ENCODE data around the gene RAB31. TPM values are rescaled to one million over a fixed set of nuclear protein-coding genes. Genes with fewer than 3 reads are reported as not detected.
A peak's percentile ranks its signal among the peaks of the same experiment; 100 is the strongest.

RAB31 gene
- total RNA-seq, 3 donors from 2014 or later, result 0.40 to 1.8 (median 1.2) TPM

DNA sequence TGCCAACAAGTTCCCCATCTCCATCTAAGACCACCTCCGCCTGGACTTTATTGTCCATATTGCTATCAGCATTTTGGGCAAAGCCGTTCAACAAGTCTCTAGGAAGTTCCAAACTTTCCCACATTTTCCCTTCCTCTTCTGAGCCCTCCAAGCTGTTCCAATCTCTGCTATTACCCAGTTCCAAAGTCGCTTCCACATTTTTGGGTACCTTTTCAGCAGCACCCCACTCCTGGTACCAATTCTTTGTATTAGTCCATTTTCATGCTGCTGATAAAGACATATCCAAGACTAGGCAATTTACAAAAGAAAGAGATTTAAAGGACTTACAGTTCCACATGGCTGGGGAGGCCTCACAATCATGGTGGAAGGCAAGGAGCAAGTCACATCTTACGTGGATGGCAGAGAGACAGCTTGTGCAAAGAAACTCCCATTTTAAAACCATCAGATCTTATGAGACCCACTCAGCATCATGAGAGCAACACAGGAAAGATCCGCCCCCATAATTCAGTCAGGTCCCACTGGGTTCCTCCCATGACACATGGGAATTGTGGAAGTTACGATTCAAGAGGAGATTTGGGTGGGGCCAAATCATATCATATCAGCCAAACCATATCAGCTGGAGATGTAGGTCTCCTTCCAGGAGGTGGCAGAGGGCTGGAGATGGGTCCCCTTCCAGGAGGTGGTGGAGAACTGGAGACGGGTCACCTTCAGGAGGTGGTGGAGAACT is 157.8 kb downstream of the RAB31 start:
- peaks cover 15% of the 10 kb centered on the region for H3K9me3 Mint-ChIP-seq
- ATAC-seq, result no peak

GRCh38 chr18:9866627-9867026 is 158.5 kb downstream of the RAB31 start:
- no peak for DNase-seq
- no peak for ATAC-seq
- Mint-ChIP-seq H3K4me1 (ENCODE audit: low read depth) (peaks cover under 1% of the 10 kb centered on the region), H3K9me3 (peaks cover 15% of the 10 kb centered on the region), H3K36me3 (ENCODE audit: insufficient read depth) (peaks cover 5% of the 10 kb centered on the region), H3K4me3 (no peak overlapping the region), H3K27me3 (ENCODE audit: low read depth) (peaks cover 12% of the 10 kb centered on the region)

More for the DNA sequence above, 157.8 kb downstream of the RAB31 start:
- H3K4me3 Mint-ChIP-seq, result no peak overlapping the region
- DNase-seq, result no peak
- H3K36me3 Mint-ChIP-seq (ENCODE audit: insufficient read depth), result peaks cover 5% of the 10 kb centered on the region
- H3K4me1 Mint-ChIP-seq (ENCODE audit: low read depth), result peaks cover 2% of the 10 kb centered on the region
- peaks cover 6% of the 10 kb centered on the region for H3K27me3 Mint-ChIP-seq (ENCODE audit: low read depth)

- peaks cover 15% of the 10 kb centered on the region for H3K9me3 Mint-ChIP-seq
- no peaks in the 10 kb centered on the region for H3K4me1 Mint-ChIP-seq (ENCODE audit: low read depth)
- no peak for DNase-seq
- peaks cover 5% of the 10 kb centered on the region for H3K36me3 Mint-ChIP-seq (ENCODE audit: insufficient read depth)
- H3K27me3 Mint-ChIP-seq (ENCODE audit: low read depth), result peaks cover 12% of the 10 kb centered on the region
- H3K4me3 Mint-ChIP-seq, result no peak overlapping the region
- no peak for ATAC-seq
Measured at GRCh38 chr18:9867071-9867594, 159.0 kb downstream of the RAB31 start.

DNA sequence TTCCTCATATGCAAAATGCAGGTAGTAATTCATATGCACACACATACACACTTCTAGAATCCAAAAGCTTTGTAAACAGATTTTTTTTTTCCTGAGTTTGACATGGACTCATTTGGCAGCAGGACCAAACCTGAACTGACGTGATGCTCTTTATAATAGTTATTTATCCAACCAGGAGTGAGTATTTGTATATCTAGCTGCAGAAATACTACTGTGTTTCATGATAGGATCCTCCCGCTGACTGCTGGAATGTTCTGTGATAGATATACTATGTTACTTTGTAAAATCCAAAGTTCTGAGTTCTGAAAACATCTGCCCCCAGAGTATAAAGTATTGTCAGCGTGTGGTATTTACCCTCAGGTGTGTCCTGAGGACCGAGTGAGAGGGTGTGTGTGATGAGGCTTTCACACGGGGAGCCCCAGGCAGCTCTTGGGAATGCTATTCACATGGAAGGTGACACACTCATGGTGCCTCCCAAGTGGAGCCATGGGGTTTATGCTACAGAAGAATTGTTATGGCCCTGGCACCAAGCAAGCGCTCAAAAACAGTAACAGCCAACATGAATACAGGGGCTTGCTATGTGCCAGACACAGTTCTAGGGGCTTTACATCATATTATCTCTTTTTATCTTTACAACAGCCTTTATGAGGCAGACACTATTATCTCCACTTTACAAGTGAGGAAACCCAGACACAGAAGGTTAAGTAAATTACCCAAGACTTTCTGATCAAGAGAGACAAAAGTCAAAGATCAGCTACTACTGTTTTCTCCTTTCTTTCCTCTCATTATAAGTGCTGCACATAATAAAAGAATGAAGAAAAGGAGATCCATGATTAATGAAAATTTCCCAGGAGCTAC is 161.0 kb downstream of the RAB31 start:
- ATAC-seq (no peak), DNase-seq (no peak)
- H3K27me3 Mint-ChIP-seq (ENCODE audit: low read depth), result peaks cover 12% of the 10 kb centered on the region
- H3K36me3 Mint-ChIP-seq (ENCODE audit: insufficient read depth), result peaks cover 5% of the 10 kb centered on the region
- no peaks in the 10 kb centered on the region for H3K4me1 Mint-ChIP-seq (ENCODE audit: low read depth)
- H3K9me3 Mint-ChIP-seq, result peaks cover 15% of the 10 kb centered on the region
- H3K4me3 Mint-ChIP-seq, result no peak overlapping the region

DNA sequence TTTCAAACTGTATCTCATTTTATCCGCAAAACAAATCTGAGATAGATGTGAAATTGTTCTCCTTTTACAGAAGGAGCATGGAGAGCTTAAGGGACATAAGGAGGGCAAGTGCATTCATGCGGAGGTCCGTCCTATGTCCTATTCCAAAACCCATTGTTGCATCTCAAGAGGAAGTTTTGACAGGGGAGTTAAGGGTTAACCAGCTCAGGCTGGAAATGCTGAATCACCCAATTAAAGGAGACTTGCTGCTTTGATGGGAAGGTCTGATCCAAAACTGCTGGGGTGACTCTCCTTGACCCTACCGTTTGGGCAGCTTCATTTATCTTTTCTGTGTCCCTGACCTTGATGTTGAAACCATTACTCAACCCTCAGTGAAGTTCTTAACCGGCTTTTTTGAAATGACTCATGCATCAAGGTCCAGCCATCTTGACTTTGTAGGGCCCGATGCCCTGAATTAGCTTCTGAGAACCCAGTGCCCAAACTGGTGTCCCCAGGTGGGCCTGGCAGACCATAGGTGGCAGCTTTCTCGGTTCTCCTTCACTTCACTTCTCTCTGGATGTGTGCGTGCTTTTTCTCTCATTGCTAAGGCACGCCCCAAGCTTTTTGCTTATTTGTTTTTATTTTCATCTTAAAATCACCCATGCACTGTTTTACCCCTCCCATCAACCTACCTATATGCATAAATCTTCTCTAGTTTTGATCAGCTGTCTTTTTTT is 161.8 kb downstream of the RAB31 start:
- DNase-seq, result no peak
- peaks cover 5% of the 10 kb centered on the region for H3K36me3 Mint-ChIP-seq (ENCODE audit: insufficient read depth)
- peaks cover 12% of the 10 kb centered on the region for H3K27me3 Mint-ChIP-seq (ENCODE audit: low read depth)
- H3K9me3 Mint-ChIP-seq, result peaks cover 15% of the 10 kb centered on the region
- no peak overlapping the region for H3K4me3 Mint-ChIP-seq
- no peak for ATAC-seq
- H3K4me1 Mint-ChIP-seq (ENCODE audit: low read depth), result no peaks in the 10 kb centered on the region

GRCh38 chr18:9870431-9871008 is 162.4 kb downstream of the RAB31 start:
- ATAC-seq (no peak), DNase-seq (no peak)
- no peak overlapping the region for H3K4me3 Mint-ChIP-seq
- H3K36me3 Mint-ChIP-seq (ENCODE audit: insufficient read depth), result peaks cover 3% of the 10 kb centered on the region
- peaks cover 12% of the 10 kb centered on the region for H3K27me3 Mint-ChIP-seq (ENCODE audit: low read depth)
- H3K9me3 Mint-ChIP-seq, result peaks cover 13% of the 10 kb centered on the region
- H3K4me1 Mint-ChIP-seq (ENCODE audit: low read depth), result no peaks in the 10 kb centered on the region

DNA sequence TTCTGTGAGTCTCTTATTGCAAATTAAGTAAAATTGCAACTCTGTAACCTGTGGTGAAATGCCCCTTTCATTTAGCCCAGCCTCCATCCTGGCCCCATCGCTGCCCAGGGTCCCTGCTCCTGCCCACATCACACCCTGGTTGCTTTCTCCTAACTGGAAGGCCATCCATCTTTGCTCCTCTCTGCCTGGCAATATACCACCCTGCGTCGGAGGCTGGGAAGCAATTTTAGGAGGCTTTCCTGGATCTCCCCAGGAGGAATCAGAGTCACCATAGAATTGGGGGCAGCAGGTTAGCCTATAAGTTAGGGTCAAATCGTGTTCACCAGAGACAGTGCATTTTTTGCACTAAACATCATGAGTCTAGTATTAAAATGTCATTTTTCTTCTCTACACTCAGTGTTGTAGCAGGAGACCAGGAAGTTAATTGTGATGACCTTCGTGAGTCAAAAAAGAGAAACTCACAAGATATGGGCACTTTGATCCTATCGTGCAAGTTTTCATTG is 163.2 kb downstream of the RAB31 start:
- ATAC-seq (no peak), DNase-seq (no peak)
- Mint-ChIP-seq H3K36me3 (ENCODE audit: insufficient read depth) (no peaks in the 10 kb centered on the region), H3K27me3 (ENCODE audit: low read depth) (peaks cover 11% of the 10 kb centered on the region), H3K4me1 (ENCODE audit: low read depth) (no peaks in the 10 kb centered on the region), H3K4me3 (no peak overlapping the region), H3K9me3 (peaks cover 5% of the 10 kb centered on the region)

GRCh38 chr18:9872823-9873222 is 164.7 kb downstream of the RAB31 start:
- H3K36me3 Mint-ChIP-seq (ENCODE audit: insufficient read depth), result no peaks in the 10 kb centered on the region
- no peak overlapping the region for H3K4me3 Mint-ChIP-seq
- DNase-seq, result no peak
- no peak for ATAC-seq
- H3K9me3 Mint-ChIP-seq, result no peaks in the 10 kb centered on the region
- H3K4me1 Mint-ChIP-seq (ENCODE audit: low read depth), result peaks cover 11% of the 10 kb centered on the region
- H3K27me3 Mint-ChIP-seq (ENCODE audit: low read depth), result peaks cover 18% of the 10 kb centered on the region

GRCh38 chr18:9874728-9875127 is 166.6 kb downstream of the RAB31 start:
- Mint-ChIP-seq H3K4me1 (ENCODE audit: low read depth) (peaks cover 11% of the 10 kb centered on the region), H3K9me3 (no peaks in the 10 kb centered on the region)

DNA sequence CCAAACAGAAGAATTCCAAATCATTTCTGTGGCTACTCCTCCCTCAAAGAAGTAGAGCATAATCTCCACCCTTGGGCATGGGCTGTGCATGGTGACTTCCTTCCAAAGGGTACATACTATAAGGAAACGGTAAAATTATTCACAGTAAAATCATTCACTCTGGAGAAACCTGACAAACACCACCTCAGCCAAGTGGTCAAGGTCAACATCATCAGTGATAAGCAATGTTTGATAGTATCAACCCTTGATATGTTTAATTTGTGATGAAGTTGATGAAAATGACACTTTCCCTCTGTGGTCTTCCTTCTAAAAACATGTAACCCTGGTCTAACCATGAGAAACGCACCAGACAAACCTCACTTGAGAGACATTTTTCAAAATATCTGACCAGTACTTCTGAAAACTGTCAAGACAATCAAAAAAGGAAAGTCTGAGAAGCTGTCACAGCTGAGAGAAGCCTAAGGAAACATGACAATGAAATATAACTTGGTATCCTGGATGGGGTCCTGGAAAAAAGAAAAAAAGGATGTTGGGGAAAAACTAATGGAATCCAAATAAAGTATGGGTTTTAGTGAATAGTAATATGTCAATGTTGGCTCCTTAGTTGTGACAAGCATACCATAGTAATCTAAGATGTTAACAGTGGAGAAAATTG is 168.2 kb downstream of the RAB31 start:
- Mint-ChIP-seq H3K27me3 (ENCODE audit: low read depth) (peaks cover 12% of the 10 kb centered on the region), H3K4me1 (ENCODE audit: low read depth) (peaks cover 11% of the 10 kb centered on the region), H3K36me3 (ENCODE audit: insufficient read depth) (no peaks in the 10 kb centered on the region), H3K4me3 (no peak overlapping the region), H3K9me3 (no peaks in the 10 kb centered on the region)
- ATAC-seq (no peak), DNase-seq (no peak)

More at GRCh38 chr18:9874728-9875127, 166.6 kb downstream of the RAB31 start:
- H3K36me3 Mint-ChIP-seq (ENCODE audit: insufficient read depth), result no peaks in the 10 kb centered on the region
- DNase-seq, result no peak
- ATAC-seq, result no peak
- H3K4me3 Mint-ChIP-seq, result no peak overlapping the region
- H3K27me3 Mint-ChIP-seq (ENCODE audit: low read depth), result peaks cover 18% of the 10 kb centered on the region

DNA sequence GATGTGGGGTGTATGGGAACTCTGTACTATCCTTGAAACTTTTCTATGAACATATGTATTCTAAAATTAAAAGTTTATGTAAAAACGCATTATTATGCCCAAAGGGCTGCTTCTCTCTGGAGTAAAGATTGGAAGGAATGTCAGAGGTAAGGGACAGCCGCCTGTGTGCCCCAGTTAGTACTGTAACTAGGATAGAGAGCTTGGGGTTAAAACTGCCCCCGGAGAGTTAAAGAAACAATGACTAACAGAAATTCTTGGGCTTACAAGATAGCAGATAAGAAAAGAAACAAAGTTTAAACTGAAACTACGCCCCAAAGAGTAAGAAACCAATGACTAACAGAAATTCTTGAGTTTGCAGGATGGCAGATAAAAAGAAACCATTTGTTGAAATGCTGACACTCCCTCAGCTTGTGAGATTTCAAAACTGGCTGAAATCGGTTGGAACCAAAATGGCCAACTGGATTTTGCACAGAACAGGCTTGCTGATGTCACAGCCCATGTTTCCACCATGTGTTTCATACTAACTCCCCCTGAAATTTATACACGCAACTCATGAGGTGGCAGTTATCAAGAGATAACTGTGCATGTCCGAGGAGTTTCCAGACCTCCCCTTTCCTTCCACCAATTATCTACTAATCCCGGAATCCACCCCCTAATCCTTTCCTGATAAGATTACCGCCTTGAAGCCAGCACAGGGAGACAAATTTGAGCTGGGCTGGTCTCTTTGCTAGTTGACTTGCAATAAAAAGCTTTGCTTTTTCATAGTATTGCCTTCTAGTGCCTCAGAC is 169.0 kb downstream of the RAB31 start:
- no peak for DNase-seq
- Mint-ChIP-seq H3K4me3 (no peak overlapping the region), H3K9me3 (no peaks in the 10 kb centered on the region), H3K4me1 (ENCODE audit: low read depth) (peaks cover 11% of the 10 kb centered on the region), H3K36me3 (ENCODE audit: insufficient read depth) (no peaks in the 10 kb centered on the region), H3K27me3 (ENCODE audit: low read depth) (peaks cover 9% of the 10 kb centered on the region)
- ATAC-seq, result peak; percentile 84

DNA sequence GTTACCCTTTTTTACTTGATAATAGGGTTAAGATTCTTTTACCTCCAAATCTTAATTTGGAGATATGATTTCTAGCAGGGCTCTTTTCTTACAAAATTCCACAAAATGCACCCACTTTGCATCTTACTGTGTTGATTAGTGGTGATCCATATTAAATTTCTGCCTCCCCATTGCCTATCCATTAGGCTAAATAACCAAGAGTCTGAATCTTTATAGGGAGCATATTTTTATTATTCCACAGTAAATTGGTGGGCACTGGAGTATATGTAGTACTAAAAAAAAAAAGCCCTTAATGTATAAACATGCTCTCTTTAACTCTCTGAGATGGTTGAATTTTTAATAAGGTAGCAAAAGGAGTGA is 169.5 kb downstream of the RAB31 start:
- Mint-ChIP-seq H3K36me3 (ENCODE audit: insufficient read depth) (no peaks in the 10 kb centered on the region), H3K4me1 (ENCODE audit: low read depth) (peaks cover 11% of the 10 kb centered on the region)
- DNase-seq, result no peak

DNA sequence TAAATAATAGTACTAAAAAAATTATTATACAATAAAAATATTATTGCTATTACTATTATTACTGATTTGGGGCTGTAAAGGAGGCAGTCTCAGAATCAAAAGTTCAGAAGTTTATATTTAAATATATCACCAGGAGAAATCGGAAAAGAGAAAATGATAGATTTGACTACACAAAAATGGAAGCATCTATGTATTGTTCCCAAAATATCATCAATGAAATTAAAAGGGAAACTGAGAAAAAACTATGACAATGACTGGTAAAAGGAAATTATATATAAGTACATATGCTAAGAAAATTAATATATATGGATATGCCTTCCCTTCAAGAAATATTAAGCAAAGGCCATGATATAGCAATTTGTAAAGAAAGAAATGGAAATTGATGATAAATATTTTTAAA is 170.0 kb downstream of the RAB31 start:
- H3K4me1 Mint-ChIP-seq (ENCODE audit: low read depth), result peaks cover 11% of the 10 kb centered on the region

More for the DNA sequence above, 169.5 kb downstream of the RAB31 start:
- Mint-ChIP-seq H3K27me3 (ENCODE audit: low read depth) (peaks cover 9% of the 10 kb centered on the region), H3K4me3 (no peak overlapping the region), H3K9me3 (no peaks in the 10 kb centered on the region)
- no peak for ATAC-seq

More for the DNA sequence above, 170.0 kb downstream of the RAB31 start:
- DNase-seq (no peak), ATAC-seq (no peak)
- no peaks in the 10 kb centered on the region for H3K9me3 Mint-ChIP-seq
- peaks cover 9% of the 10 kb centered on the region for H3K27me3 Mint-ChIP-seq (ENCODE audit: low read depth)
- H3K36me3 Mint-ChIP-seq (ENCODE audit: insufficient read depth), result no peaks in the 10 kb centered on the region
- no peak overlapping the region for H3K4me3 Mint-ChIP-seq

All from activated T-cell treated with anti-CD3 and anti-CD28 coated beads, Interleukin-2, amount 50 U/mL, for 4 hours (primary cell).